Endothelial cell (in vitro differentiated cells): ENCODE data around the gene TRPM3. TPM values are rescaled to one million over a fixed set of nuclear protein-coding genes. Genes with fewer than 3 reads are reported as not detected.

Experiments used
- DNase-seq: peaks from one replicate; pipeline ENCODE4 v3.0.0; 2021; ENCODE audit warnings: low spot score
- H3K27ac Mint-ChIP-seq: one replicate; pipeline ENCODE4 v1.8.0; 2021; ENCODE audit warnings: mixed read lengths, inconsistent platforms; ENCODE audit not compliant: unreplicated experiment
- H3K27me3 Mint-ChIP-seq: one replicate; pipeline ENCODE4 v1.8.0; 2021; ENCODE audit warnings: mild to moderate bottlenecking, moderate library complexity, mixed read lengths, inconsistent platforms; ENCODE audit not compliant: unreplicated experiment
- H3K36me3 Mint-ChIP-seq: one replicate; pipeline ENCODE4 v1.8.0; 2021; ENCODE audit warnings: mild to moderate bottlenecking, low read depth, mixed read lengths, inconsistent platforms; ENCODE audit not compliant: unreplicated experiment
- H3K4me1 Mint-ChIP-seq: one replicate; pipeline ENCODE4 v1.8.0; 2021; ENCODE audit warnings: mild to moderate bottlenecking, mixed read lengths, inconsistent platforms; ENCODE audit not compliant: unreplicated experiment
- H3K4me3 Mint-ChIP-seq: one replicate; pipeline ENCODE4 v1.8.0; 2021; ENCODE audit warnings: mild to moderate bottlenecking, mixed read lengths, inconsistent platforms; ENCODE audit not compliant: unreplicated experiment
- H3K9me3 Mint-ChIP-seq: one replicate; pipeline ENCODE4 v1.8.0; 2021; ENCODE audit warnings: mixed read lengths, inconsistent platforms; ENCODE audit not compliant: unreplicated experiment
- total RNA-seq: library from RNA; stranded (reverse); fragmentation: NEBNext Ultra II Directional; extraction: Animal tissue kit (Norgen Biotek cat#: 25700); gene quantifications from one replicate; pipeline ENCODE4 v1.2.1, GENCODE V29; 2021; ENCODE audit not compliant: unreplicated experiment
- TF ChIP-seq, protein P1 (sequence below): fragments of 200-600 bp; sonication (generic); IDR thresholded peaks from one replicate; pipeline ENCODE4 v1.5.0; 2021; ENCODE audit warnings: antibody characterized with exemption; ENCODE audit not compliant: unreplicated experiment

The TRPM3 gene
- total RNA-seq, 1 donor from 2014 or later = 0.54 TPM

DNA sequence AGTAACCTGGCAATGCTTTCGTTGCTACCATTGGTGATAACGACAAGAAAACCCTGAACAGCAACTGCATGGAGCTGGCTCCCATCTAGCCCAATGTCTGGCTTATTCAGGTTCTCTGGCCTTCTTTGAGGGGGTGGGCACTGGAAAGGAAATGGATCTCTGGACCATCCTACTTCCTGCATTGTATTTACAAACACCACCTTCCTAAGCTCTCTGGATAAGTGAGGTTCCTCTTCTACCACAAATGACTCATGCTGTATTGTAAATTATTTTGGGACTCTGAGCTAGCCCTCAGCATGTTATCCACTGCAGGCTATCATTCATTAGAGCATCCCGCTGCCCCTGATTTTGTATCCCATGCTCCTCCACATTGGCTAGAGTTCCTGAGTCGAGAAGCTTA is 570.0 kb downstream of the TRPM3 start:
- Mint-ChIP-seq H3K4me3 (no peak overlapping the region), H3K9me3 (no peaks in the 10 kb centered on the region), H3K27ac (no peak overlapping the region), H3K4me1 (peaks cover 34% of the 10 kb centered on the region), H3K36me3 (no peaks in the 10 kb centered on the region), H3K27me3 (peaks cover 5% of the 10 kb centered on the region)
- no peak for DNase-seq
- TF ChIP-seq, protein P1, sequence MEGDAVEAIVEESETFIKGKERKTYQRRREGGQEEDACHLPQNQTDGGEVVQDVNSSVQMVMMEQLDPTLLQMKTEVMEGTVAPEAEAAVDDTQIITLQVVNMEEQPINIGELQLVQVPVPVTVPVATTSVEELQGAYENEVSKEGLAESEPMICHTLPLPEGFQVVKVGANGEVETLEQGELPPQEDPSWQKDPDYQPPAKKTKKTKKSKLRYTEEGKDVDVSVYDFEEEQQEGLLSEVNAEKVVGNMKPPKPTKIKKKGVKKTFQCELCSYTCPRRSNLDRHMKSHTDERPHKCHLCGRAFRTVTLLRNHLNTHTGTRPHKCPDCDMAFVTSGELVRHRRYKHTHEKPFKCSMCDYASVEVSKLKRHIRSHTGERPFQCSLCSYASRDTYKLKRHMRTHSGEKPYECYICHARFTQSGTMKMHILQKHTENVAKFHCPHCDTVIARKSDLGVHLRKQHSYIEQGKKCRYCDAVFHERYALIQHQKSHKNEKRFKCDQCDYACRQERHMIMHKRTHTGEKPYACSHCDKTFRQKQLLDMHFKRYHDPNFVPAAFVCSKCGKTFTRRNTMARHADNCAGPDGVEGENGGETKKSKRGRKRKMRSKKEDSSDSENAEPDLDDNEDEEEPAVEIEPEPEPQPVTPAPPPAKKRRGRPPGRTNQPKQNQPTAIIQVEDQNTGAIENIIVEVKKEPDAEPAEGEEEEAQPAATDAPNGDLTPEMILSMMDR = no peak

DNA sequence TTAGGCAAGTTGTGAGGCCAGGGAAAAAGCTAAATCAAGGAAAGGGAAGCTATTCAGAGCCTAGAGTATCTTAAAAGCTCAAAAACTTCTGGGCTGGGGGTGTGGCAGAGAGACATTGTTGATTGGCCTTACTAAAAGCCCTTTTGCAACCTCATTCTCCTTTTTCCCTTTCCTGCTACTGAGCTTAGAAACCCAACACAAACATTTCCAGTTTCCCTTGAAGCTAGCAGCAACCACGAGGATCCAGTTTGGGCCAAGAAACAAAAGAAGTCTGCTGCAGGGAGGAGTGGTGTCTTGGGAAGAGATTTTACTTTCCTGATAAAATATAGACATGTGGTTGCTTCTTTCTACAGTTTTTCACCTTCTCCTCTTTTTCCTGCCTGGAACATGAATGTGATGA is 571.5 kb downstream of the TRPM3 start:
- DNase-seq = no peak
- Mint-ChIP-seq H3K4me3 (no peak overlapping the region), H3K4me1 (peaks cover 30% of the 10 kb centered on the region), H3K36me3 (no peaks in the 10 kb centered on the region), H3K27ac (no peak overlapping the region), H3K27me3 (peaks cover 3% of the 10 kb centered on the region), H3K9me3 (no peaks in the 10 kb centered on the region)
- TF ChIP-seq, protein P1 = no peak

DNA sequence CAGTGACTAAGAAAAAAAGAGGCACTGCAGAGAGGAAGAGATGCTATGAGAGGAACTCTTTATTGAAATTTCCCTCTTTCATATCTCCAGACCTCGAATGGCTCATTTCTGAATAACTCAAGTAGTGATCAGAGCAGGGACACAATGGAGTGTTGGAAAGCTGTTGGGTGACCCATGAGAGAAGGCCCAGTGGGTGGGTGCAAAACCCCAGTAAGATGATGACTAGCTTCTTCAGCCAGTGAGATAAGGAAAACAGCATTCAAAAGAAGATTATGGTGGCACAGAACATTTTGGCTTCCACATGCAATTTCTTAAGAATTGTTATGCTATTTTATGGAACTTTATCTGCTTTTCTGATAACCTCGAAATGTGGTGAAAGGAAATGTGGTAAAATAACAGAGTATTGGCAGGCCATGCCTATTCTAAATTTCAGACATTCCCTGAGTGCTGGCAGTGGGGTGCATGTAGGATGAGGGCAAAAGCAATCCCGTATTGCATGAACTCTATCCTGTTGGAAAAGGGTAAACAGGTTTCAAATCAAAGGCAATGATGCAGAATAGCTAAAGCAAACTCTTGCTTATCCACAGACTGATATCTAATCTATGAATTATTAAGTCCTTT is 579.0 kb downstream of the TRPM3 start:
- no peaks in the 10 kb centered on the region for H3K4me1 Mint-ChIP-seq
- no peak for DNase-seq
- H3K9me3 Mint-ChIP-seq = no peaks in the 10 kb centered on the region
- H3K27ac Mint-ChIP-seq = no peak overlapping the region
- no peaks in the 10 kb centered on the region for H3K36me3 Mint-ChIP-seq
- TF ChIP-seq, protein P1 = no peak
- no peak overlapping the region for H3K4me3 Mint-ChIP-seq
- H3K27me3 Mint-ChIP-seq = no peaks in the 10 kb centered on the region

DNA sequence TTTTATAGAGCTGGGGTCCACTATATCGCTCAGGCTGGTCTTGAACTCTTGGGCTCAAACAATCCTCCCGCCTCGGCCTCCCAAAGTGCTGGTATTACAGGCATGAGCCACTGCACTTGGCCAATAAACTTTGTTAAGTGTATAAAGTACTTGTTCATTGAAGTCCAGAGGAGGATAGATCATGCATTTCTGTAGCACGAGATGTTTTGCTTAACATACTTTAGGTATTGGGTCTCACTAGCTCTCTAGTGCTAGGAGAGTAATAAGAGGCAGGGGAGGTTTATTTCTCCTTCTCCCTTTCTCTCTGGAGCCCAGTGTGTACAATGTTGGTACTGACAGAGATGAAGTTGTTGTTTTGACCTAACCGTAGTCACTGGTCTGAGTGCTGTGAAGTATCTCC is 581.4 kb downstream of the TRPM3 start:
- H3K4me3 Mint-ChIP-seq = no peak overlapping the region
- H3K4me1 Mint-ChIP-seq = no peaks in the 10 kb centered on the region
- H3K9me3 Mint-ChIP-seq = no peaks in the 10 kb centered on the region
- no peak overlapping the region for H3K27ac Mint-ChIP-seq
- TF ChIP-seq, protein P1 = no peak
- H3K27me3 Mint-ChIP-seq = peaks cover 1% of the 10 kb centered on the region
- H3K36me3 Mint-ChIP-seq = no peaks in the 10 kb centered on the region
- no peak for DNase-seq

DNA sequence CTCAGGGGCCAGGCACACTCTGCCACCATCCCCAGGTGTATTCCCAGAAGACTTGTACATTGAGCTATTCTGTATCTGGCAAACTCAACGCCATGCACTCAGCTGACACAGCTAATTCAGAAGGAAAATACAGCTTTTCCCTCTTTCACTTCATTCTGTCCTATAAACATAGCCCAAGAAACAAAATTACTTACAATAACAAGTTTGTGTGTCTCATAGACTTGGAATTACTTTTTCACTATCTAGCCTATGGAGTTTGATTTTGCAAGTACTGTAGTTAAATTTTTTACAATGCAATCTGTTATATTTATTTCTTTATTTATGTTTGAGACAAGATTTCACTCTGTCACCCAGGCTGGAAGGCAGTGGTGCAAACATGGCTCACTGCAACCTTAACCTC is 581.9 kb downstream of the TRPM3 start:
- no peaks in the 10 kb centered on the region for H3K4me1 Mint-ChIP-seq
- no peaks in the 10 kb centered on the region for H3K9me3 Mint-ChIP-seq
- H3K36me3 Mint-ChIP-seq = no peaks in the 10 kb centered on the region
- no peak overlapping the region for H3K27ac Mint-ChIP-seq
- TF ChIP-seq, protein P1 = no peak
- no peak for DNase-seq
- H3K4me3 Mint-ChIP-seq = no peak overlapping the region
- peaks cover 1% of the 10 kb centered on the region for H3K27me3 Mint-ChIP-seq
